CD4-positive, alpha-beta T cell treated with Interleukin-1 beta for 1 hour (primary cell): Measurements from ENCODE around the gene FSTL4.

Experiments
- DNase-seq, 2 donors: peaks; one replicate each; pipeline ENCODE4 v3.0.0-alpha.2; 2020 to 2022

Gene FSTL4

DNA sequence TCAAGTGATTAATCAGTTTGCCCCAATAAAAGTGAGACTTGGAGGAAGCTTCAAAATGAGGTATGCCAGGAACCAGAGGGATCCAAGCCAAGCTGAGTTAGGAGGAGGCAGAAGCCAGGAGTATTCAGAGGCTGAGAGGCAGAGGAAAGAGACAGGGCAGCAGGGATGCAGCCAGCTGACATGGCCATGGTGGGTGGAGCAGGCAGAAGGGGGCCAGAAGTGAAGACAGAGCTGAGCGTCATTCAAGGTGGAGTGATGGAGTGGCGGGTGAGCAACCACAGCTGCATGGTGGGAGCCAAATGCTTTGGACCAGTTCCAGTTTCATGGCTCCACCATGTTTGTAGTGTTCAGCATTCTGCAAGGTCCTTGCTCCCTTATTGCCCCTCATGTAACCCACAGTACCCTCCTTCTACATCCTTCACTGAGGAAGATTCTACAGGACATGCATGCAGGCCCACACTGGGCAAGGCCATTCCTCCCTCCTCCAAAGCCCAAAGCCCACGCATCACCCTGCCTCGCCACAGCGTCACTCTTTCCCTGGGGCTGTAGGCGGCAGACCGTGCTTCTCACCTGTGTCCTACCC is 100.6 kb downstream of the FSTL4 start:
- DNase-seq: no peak

- DNase-seq: no peak
These were observed 101.6 kb downstream of the FSTL4 start for GRCh38 chr5:133510634-133511262.

- no peak for DNase-seq
These were observed 102.6 kb downstream of the FSTL4 start for GRCh38 chr5:133509742-133510079.

GRCh38 chr5:133508845-133509741 is 103.2 kb downstream of the FSTL4 start:
- DNase-seq: no peak

GRCh38 chr5:133508331-133508730 is 104.0 kb downstream of the FSTL4 start:
- DNase-seq: no peak

DNA sequence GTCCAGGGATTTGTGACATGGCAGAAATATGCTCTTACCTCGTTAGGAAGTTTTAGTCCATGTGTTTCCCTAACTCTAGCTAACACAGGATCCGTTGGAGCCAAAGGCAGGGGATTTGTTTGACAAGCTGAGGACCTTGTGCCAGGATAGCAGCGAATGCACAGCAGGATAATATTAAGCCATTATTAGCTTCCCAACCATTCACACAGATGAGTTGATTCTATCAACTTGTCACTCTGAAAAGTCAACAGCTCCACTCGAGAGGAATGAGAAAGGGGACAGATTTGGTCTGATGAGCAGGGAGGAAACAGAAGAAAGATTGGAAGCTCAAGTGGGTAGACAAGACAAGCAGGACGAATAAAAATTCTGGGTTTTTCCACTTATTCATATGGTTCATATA is 106.2 kb downstream of the FSTL4 start:
- no peak for DNase-seq

DNA sequence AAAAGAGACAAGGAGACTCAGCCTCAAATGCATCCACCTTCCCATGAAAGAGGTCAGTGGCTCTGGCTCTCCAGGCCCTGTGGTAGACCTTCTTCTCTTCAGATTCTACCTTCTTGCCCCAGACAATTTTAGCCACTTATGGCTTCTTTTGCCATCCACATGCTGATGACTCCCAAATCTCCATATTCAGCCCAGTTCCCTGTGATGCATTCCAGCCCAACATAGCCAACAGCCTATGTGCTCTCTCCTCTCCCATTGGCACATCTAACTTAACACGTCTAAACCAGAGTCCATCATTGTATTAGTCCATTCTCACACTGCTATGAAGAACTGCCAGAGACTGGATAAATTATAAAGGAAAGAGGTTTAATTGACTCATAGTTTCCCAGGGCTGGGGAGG is 108.8 kb downstream of the FSTL4 start:
- DNase-seq: no peak

DNA sequence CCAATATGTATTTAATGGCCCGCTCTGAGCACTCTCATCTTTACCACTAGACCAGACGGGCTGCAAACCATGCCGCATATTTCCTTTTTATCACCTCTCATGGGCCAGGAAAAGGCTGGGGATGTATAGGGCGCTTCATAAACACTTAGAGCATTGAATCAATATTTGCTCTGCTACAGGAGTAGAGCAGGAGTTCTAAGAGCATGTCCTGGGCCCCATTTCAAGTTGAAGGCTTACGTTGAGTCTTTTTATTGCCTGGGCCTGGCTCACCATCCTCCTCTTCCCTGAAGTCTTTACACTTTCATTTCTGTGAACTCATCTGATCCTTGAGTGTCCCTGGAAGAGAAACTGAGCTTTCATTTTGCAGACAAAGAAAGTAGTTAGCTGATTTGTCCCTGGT is 112.4 kb downstream of the FSTL4 start:
- DNase-seq: no peak

DNA sequence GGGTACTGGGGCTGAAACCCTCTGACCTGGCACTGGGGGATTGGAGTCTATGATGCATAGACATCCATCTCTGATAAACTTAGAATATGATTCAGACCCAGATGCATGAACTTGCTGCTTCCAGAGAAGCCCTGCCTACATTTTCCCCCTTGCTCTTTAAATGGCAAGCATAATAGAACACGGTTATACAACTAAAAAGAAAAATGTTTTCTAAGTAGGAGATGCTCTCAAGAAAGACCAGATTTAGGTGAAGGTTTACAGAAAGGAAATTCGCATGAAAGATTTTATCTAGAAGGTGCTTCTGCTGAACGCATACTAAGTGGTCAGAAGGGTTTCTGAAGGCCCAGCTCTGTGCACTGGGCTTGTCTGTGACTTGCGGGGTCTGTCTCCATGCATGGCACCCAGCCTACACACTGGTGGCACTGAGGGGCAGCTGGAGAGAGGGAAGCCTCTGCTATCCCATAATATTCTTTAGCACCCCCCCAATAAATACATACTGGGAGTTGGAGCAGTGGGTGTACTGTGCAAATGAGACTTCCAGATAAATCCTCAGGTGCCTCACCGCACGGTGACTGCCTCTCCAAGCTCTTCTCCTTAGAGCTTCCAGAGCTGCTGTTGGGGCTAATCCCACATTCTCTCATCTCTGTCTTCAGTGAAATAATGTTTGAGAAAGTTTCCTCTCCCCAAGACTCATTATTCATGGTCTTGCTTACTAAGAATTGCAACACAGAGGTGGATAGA is 114.6 kb downstream of the FSTL4 start:
- DNase-seq: no peak

DNA sequence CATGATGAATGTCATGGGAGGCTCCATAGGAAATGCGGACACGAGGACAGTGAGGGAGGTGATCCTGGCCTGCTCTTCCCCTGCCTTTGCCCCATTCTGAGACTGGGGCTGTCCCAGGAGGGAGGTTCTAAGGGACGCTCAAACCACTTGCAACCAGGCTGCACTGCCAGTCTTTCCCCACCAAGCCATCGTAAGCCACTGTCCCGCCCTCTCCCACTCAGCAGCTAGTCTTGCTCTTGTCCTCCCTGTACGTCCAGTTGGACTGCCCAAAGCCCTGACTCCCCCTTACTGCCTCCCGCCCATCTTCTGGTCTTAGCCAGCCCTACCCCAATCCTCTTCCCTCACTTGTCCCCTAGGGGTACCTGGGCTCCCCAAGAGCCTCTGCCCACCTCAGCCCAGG is 115.7 kb downstream of the FSTL4 start:
- DNase-seq: no peak

- no peak for DNase-seq
These were observed 117.5 kb downstream of the FSTL4 start for GRCh38 chr5:133494923-133495246.

GRCh38 chr5:133494232-133494922 is 118.0 kb downstream of the FSTL4 start:
- no peak for DNase-seq

GRCh38 chr5:133489632-133490031 is 122.7 kb downstream of the FSTL4 start:
- no peak for DNase-seq

DNA sequence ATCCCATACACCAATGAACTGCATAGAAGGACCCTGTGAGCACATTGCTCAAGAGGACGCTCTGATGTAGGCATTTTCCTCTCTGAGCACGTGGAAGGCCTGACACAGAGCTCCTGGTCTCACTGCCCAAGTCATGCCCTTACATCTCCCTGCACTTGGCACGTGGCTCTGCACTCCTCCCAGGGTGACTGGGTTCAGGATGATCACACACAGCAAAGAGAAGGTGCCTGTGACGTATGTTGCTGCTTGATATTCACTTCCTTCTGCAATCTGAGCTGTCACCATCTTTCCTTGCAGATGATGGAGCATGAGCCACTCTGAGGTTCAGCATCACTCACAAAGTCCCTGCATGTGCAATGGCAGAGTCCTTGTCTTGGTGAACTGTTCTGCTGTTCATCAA is 125.2 kb downstream of the FSTL4 start:
- peak in 1 of 2 donors; percentile 17 for DNase-seq

GRCh38 chr5:133485468-133485867 is 126.9 kb downstream of the FSTL4 start:
- DNase-seq: no peak

DNA sequence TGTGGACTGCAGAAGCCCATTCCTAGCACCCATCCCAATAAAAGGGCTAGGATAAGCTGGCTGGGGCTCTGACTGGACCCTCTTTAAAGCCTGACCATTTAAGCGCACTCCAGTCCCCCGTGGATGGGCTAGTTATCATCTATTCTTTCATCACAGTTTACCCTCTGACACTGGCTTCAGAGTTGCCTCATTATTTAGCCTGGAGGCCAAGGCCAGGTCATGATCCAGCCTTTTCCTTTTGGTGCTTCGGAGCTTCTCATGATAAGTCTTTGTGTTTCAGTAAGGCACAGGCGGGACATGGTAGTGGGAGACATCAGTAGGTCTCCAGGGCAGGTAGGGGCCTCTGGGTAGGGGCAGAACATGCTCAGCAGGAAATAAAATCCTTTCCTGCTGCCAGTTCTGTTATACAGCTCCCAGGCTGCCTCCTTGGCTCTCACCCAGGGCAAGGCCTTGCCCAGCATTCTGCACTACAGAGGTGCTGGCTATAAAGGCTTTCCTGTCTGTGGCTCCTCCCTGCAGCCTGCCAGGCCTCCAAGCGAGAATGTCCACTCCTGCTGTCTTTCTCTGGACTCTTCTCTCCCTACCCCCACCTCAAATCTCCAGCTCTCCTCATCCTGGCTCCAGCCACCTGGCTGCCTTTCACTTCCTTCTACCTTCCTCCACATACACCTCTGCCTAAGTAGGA is 128.8 kb downstream of the FSTL4 start:
- DNase-seq: no peak

GRCh38 chr5:133482028-133482427 is 130.3 kb downstream of the FSTL4 start:
- DNase-seq: no peak

- no peak for DNase-seq
These were observed 131.5 kb downstream of the FSTL4 start for GRCh38 chr5:133480866-133481265.

- DNase-seq: no peak
These were observed 132.0 kb downstream of the FSTL4 start for GRCh38 chr5:133480366-133480765.

DNA sequence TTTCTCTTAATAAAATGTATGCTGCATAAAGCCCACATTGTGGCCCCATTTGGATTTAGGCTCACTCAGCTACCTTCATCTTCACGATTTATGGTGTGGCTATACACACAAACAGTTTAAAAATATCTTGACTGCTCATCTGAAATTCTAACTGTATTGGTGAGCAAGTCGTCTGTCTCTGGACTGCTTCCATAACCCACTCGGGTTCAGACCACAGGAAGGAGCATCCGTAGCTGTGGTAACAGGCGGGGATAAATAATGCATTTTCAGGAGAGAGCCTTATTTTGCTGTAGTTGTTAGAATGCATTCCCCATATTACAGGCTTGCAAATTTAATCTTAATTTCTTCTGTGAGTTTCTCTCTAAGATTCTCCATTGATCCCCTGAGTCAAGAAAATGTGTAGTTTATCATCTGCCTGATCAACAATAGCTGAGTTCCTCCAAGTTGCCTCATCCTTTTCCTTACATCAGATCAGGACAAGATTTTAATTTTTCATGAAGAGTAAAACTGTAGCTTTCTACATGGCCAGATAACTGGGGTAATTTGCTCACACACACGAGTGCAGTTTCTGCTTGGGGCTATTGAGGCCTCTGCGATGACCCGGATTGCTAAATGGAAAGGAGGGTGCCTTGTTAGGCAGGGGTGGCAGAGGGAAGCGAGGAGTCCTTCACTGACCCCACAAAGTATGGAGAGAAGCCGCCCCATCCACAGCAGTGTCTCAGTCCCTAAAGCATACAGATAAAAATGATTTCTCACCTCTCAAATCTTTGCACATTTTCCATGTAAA is 133.9 kb downstream of the FSTL4 start:
- DNase-seq: no peak

DNA sequence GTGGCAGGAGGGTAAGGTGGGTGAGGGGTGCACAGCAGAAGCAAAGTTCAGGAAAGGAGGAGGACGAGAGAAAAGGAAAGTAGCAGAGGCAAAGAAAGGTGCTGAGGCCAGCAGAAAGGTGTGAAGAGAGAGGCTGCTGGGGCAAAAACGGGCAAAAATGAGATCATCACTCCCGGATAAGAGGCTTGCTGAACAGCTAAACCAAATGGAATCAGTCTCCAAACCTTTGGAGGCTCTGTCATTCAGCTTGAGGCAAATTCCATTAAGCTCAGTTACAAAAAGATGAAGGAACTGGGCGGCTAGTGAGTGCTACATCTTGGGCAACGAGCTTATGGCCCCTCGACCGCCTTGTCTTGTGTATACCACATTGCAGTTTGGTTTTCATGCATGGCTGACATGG is 136.4 kb downstream of the FSTL4 start:
- DNase-seq: no peak
